ENCODE measurements around the gene TOP3A.

DNA sequence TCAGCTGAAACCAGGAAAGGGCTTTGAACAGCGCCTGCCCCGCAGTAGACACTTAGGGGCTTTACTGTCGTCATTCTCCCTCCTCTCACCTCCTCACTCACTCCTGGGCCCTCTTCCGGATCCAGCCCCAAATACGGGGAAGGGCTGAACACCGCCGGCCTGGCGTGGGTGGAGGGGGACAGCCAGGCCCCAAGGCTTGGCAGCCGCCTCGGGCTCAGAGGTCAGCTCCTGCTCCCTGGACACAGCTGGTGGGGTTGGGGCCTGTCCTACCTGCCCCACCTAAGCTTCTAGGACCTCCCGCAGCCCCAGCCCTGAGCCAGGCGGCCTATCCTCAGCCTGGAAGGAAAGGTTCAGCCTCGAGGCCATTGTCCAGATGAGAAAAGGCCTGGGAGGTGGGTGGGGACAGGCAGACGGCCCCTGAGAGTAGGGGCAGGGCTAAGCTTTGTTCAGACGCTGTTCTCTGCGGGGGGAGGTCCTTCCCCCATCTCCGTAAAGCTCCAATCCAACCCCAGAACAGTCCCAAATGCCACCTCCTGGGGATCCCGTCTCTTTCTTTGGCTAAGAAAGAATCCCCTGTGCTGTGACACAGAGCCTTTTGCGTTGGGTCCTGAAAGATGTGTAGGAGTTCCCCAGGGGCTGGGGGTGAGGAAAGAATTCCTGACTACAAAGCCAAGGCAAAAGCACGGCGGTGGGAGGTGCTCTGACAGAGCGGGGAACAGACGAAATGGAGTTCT is 90.2 kb downstream of the TOP3A start:
- no peak for TF ChIP-seq PAX5 (IDR thresholded peaks at IDR 0.05; ENCODE audit: insufficient read depth, low read length, severe bottlenecking)
- TF ChIP-seq POLR2A (IDR thresholded peaks at IDR 0.05; ENCODE audit: low read depth, low read length), result no peak
- no peak for TF ChIP-seq TAF1 (IDR thresholded peaks at IDR 0.05; ENCODE audit: low read depth, low read length)

Data from GM12891 (cell line).